Inflammatory macrophage treated with lipopolysaccharide for 1 hour (primary cell): ENCODE data around the gene AGBL1.
"Not testable (repeated sequence)": the region's sequence is repeated elsewhere in the genome, so short reads cannot be mapped to it uniquely, and the experiment has no call there.

Experiments used
- DNase-seq, 2 donors: peaks; one replicate each; pipeline ENCODE4 v3.0.0-alpha.2; 2020 to 2022

Gene AGBL1

GRCh38 chr15:86087808-86088207 is 8.1 kb downstream of the AGBL1 start:
- DNase-seq: no peak

- no peak for DNase-seq
Measured at GRCh38 chr15:86089422-86089821, 9.8 kb downstream of the AGBL1 start.

- DNase-seq: no peak
Measured at GRCh38 chr15:86101818-86102217, 22.1 kb downstream of the AGBL1 start.

GRCh38 chr15:86103825-86104224 is 24.2 kb downstream of the AGBL1 start:
- no peak for DNase-seq

GRCh38 chr15:86106306-86106705 is 26.6 kb downstream of the AGBL1 start:
- no peak for DNase-seq

- no peak for DNase-seq
Measured at GRCh38 chr15:86115145-86115801, 35.6 kb downstream of the AGBL1 start.

- DNase-seq: no peak
Measured at GRCh38 chr15:86121568-86122225, 42.0 kb downstream of the AGBL1 start.

GRCh38 chr15:86122691-86123391 is 43.2 kb downstream of the AGBL1 start:
- DNase-seq: not testable (repeated sequence)

- no peak for DNase-seq
Measured at GRCh38 chr15:86125775-86126174, 46.1 kb downstream of the AGBL1 start.

- no peak for DNase-seq
Measured at GRCh38 chr15:86127547-86127946, 47.9 kb downstream of the AGBL1 start.

GRCh38 chr15:86135041-86135440 is 55.4 kb downstream of the AGBL1 start:
- no peak for DNase-seq

GRCh38 chr15:86136861-86137260 is 57.2 kb downstream of the AGBL1 start:
- no peak for DNase-seq

- no peak for DNase-seq
Measured at GRCh38 chr15:86138798-86139197, 59.1 kb downstream of the AGBL1 start.

GRCh38 chr15:86139828-86140227 is 60.2 kb downstream of the AGBL1 start:
- no peak for DNase-seq

- DNase-seq: no peak
Measured at GRCh38 chr15:86154705-86155104, 75.0 kb downstream of the AGBL1 start.

- no peak for DNase-seq
Measured at GRCh38 chr15:86155551-86155950, 75.9 kb downstream of the AGBL1 start.

GRCh38 chr15:86157606-86158293 is 78.1 kb downstream of the AGBL1 start:
- DNase-seq: no peak

GRCh38 chr15:86159468-86159867 is 79.8 kb downstream of the AGBL1 start:
- no peak for DNase-seq

GRCh38 chr15:86161250-86161649 is 81.6 kb downstream of the AGBL1 start:
- no peak for DNase-seq

- DNase-seq: no peak
Measured at GRCh38 chr15:86162172-86162591, 82.5 kb downstream of the AGBL1 start.

- DNase-seq: no peak
Measured at GRCh38 chr15:86162641-86163040, 83.0 kb downstream of the AGBL1 start.

- DNase-seq: no peak
Measured at GRCh38 chr15:86163816-86164215, 84.1 kb downstream of the AGBL1 start.

- no peak for DNase-seq
Measured at GRCh38 chr15:86164232-86164898, 84.7 kb downstream of the AGBL1 start.
